ENCODE measurements around the gene ZNF813.
"Not testable (repeated sequence)": the region's sequence is repeated elsewhere in the genome, so short reads cannot be mapped to it uniquely, and the experiment has no call there.

Gene ZNF813

GRCh38 chr19:53485046-53486004, 17.8 kb downstream of the ZNF813 start:
- DNase-seq = no peak

GRCh38 chr19:53492153-53492552, 24.6 kb downstream of the ZNF813 start:
- DNase-seq = no peak

GRCh38 chr19:53497311-53498023, 29.9 kb downstream of the ZNF813 start:
- not testable (repeated sequence) for DNase-seq

DNA sequence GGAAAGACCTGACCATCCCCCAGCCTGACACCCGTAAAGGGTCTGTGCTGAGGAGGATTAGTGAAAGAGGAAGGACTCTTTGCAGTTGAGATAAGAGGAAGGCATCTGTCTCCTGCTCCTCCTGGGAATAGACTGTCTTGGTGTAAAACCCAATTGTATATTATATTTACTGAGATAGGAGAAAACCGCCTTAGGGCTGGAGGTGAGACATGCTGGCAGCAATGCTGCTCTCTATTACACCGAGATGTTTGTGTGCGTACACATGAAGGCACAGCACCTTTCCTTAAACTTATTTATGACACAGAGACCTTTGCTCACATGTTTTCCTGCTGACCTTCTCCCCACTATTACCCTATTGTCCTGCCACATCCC, 30.5 kb downstream of the ZNF813 start:
- peak; percentile 78 to 84 for DNase-seq

GRCh38 chr19:53503151-53503550, 35.6 kb downstream of the ZNF813 start:
- peak in 1 of 2 experiments; percentile 30 for DNase-seq

DNA sequence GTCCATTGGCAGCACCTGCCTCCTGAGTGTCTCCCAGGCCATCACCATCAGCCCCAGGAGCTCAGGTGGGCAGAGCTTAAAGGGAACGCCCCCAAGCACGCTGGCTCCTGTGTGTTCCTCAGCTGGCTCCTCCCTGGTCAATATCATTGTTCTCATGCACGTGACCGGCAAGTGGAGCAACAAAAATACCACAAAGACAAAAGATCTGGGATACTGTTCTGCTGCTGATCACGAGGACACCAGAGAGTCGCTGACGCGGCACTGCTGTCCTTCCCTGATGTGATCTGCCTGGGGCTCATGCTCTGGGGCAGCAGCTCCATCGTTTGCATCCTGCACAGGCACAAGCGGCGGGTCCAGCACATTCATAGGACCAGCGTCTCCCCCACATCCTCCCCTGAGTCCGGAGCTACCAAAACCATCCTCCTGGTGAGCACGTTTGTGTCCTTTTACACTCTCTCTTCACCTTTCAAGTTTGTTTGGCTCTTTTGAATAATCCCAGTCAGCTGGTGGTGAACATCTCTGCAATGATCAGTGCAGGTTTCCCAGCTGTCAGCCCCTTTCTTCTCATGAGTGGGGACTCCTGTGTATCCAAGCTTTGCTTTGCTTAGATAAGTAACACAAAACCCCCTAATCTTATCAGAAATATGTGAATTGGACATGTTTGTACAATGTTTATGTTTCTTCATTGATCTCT, 36.3 kb downstream of the ZNF813 start:
- not testable (repeated sequence) for DNase-seq

GRCh38 chr19:53504365-53504703, 36.8 kb downstream of the ZNF813 start:
- peak in 1 of 2 experiments; percentile 39 for DNase-seq

DNA sequence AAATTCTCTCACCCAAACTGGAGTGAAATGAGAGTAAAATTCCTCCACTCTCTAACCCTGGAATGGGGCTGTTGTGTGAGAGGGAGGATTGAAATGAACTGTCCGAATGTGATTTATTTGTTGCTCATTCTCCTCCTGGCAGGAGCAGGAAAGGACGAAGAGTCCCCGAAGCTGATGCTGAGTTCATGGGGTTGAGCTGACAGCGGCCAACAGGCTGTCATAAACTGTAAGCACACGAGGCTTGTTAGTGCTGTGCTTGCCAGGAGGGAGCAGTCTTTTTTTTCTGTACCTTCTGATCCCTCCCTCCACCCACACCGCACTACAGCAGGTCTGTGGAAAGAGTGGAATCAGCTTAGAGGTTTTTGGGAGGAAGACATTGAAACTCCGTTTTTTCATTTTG, 37.4 kb downstream of the ZNF813 start:
- peak in 1 of 2 experiments; percentile 20 for DNase-seq

- DNase-seq = no peak
Measured at GRCh38 chr19:53506728-53507127, 39.2 kb downstream of the ZNF813 start.

- no peak for DNase-seq
Measured at GRCh38 chr19:53507523-53508442, 40.2 kb downstream of the ZNF813 start.

DNA sequence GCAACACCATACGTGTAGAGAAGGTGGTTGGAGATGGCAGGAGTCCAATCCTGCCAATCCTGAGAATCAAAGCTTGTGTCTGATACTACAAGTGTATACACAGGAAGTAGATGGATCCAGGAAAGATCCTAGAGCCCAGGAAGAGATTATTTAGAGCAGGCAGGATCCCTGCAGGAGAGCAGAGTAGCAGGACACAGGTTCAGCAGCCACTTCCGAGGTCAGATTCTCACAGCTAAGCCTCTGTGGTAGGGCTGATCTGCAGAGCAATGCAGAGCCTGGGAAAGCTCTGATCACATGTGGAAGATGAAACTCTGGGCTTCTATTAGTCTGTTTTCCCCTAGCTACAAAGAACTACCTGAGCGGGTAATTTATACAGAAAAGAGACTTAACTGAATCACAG, 41.9 kb downstream of the ZNF813 start:
- no peak for DNase-seq

- DNase-seq = no peak
Measured at GRCh38 chr19:53509845-53510244, 42.3 kb downstream of the ZNF813 start.

- DNase-seq = no peak
Measured at GRCh38 chr19:53511357-53511756, 43.8 kb downstream of the ZNF813 start.

- DNase-seq = peak in 1 of 2 experiments; percentile 57
Measured at GRCh38 chr19:53511933-53512374, 44.4 kb downstream of the ZNF813 start.

- DNase-seq = not testable (repeated sequence)
Measured at GRCh38 chr19:53515047-53515446, 47.5 kb downstream of the ZNF813 start.

DNA sequence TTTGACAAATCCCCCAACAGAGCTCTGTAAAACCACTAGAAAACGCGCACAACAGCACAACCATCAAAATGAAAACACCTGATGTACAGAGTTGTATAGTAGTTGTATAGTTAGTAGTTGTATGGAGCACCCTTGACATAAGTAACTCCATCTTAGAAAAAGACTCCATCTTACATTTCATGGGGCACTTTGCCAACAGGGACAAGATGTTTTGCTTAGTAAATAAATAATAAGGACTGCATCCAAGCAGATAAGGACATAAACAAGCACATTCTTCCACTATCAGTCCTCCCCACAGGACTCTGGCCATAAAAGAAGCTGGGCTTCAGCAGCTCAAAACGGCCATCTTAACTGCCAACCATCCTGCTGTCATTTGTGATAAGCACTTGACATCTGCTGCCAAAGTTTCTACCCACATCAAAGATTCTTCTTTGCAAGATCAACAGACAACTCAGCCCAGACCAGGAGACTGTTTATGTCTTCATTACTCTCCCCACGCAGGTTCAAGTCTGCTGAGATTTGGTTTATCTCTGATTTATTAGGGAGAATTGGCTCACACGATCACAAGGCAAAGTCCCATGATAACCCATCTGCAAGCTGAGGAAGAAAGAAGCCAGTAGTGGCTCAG, 49.7 kb downstream of the ZNF813 start:
- DNase-seq = no peak

DNA sequence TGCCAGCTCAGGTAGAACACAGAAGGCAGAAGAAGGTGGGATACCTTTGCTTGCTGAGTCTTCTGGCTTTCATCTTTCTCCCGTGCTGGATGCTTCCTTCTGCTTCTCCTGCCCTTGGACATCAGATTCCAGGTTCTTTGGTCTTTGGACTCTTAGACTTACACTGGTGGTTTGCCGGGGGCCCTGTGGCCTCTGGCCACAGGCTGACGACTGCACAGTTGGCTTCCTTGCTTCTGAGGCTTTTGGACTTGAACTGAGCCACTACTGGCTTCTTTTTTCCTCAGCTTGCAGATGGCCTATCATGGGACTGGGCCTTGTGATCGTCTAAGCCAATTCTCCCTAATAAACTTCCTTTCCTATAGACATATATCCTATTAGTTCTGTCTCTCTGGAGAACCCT, 50.6 kb downstream of the ZNF813 start:
- no peak for DNase-seq

GRCh38 chr19:53518716-53519115, 51.2 kb downstream of the ZNF813 start:
- DNase-seq = no peak

DNA sequence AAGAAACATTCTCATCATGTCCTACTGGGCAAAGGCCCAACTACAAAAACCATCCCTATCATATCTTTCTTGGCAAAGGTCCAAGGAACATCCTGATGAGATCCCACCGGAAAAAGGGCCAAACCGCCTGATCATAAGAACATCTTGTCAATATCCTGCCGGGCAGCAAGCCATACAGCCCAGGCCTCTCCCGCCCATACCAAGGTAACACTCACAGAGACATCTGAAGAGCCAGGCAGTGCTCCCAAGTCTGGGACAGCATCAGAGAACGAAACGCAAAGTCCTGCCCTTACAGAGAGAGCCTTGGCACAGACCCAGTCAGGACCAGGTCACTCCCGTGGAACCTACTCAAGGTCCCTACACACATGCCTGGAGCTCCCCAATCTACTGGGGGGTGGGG, 51.9 kb downstream of the ZNF813 start:
- no peak for DNase-seq

GRCh38 chr19:53520163-53520546, 52.6 kb downstream of the ZNF813 start:
- no peak for DNase-seq

GRCh38 chr19:53520547-53521372, 53.2 kb downstream of the ZNF813 start:
- DNase-seq = peak; percentile 98 to 99
